WERI-Rb-1 (cell line): Measurements from ENCODE around the gene RUNX2.

Experiments
- DNase-seq: peaks from one replicate; pipeline ENCODE4 v3.0.0-alpha.2; 2020
- H3K27ac ChIP-seq: fragments of 250-450 bp; sonication (Bioruptor Pico); 2 replicates; pipeline ENCODE4 v1.5.1; 2020; ENCODE audit warnings: mild to moderate bottlenecking, moderate library complexity
- H3K27me3 ChIP-seq: fragments of 250-450 bp; sonication (Bioruptor Pico); 2 replicates; pipeline ENCODE4 v1.5.1; 2021; ENCODE audit warnings: mild to moderate bottlenecking, low read depth, moderate library complexity; ENCODE audit not compliant: insufficient read depth, severe bottlenecking
- H3K36me3 ChIP-seq: fragments of 250-450 bp; sonication (Bioruptor Pico); 2 replicates; pipeline ENCODE4 v1.5.1; 2020; ENCODE audit warnings: mild to moderate bottlenecking, moderate library complexity
- H3K4me3 ChIP-seq: 2 replicates; pipeline ENCODE4 v1.5.1; 2011; ENCODE audit warnings: low read depth, mild to moderate bottlenecking, control low read depth, low read length
- H3K9me3 ChIP-seq: fragments of 250-450 bp; sonication (Bioruptor Pico); 2 replicates; pipeline ENCODE4 v1.5.1; 2021; ENCODE audit warnings: mild to moderate bottlenecking, moderate library complexity; ENCODE audit not compliant: severe bottlenecking
- TF ChIP-seq, protein P1 (sequence below): IDR thresholded peaks from 2 replicates; pipeline ENCODE4 v1.5.1; 2011; ENCODE audit warnings: low read depth, mild to moderate bottlenecking, control low read depth, inconsistent platforms, low read length

The RUNX2 gene

DNA sequence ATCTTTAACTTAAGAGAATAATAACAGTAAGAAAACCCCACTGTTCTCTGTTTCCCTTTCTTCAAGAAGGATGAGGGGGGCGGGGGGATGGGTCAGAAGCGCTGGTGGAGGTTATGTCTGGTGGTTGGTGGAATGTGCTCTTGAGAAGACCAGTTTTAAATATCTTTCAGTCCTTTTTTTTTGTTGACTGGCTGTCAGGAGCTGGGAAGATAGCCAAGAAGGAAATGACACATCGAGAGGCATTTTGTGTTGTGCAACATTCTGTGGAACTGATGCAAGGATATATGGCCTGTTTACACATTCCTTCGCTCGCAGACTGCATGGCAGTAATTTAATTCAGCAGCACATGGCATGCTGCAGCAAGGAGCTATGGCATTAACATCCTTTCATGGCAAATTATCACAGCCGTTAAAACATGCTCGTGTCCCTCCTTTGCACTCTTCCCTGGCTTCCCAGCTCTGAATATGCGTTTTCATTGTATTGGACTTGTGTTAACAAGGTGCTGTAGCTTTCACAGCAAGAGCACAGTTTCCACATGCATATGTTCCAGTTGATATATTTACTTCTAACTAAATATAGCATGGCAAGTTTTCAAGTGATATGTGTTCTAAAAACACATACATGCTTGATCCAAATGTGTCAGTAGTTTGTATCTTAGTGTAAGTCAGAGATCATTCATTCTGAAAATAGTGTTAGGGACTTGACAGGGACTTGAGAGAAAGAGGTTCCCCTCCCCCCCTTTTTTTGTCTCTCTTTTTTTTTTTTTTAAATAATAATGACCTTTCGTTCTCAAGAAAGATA lies 117.8 kb downstream of the RUNX2 start:
- H3K4me3 ChIP-seq: no peak overlapping the region

DNA sequence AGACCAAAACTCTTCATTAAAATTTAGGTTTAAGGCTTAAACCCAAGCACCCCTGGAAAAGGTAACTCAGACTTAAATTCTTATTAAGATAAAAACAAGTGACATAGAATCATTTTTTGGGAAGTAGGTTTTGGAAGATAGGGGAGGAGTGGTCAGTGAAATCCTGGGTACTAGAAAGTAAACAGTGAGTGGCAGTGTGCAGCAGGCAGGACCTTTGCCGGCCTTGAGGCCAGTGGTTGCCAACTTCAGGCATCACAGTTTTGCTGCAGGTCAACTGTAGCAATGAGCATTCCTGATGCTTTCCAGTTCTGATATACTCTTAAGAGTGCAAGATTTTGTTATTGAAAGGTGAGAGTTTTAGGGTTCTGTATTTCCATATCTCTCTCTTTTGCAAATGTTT lies 118.9 kb downstream of the RUNX2 start:
- no peaks in the 10 kb centered on the region for H3K9me3 ChIP-seq
- no peaks in the 10 kb centered on the region for H3K36me3 ChIP-seq
- DNase-seq: no peak
- H3K4me3 ChIP-seq: no peak overlapping the region
- TF ChIP-seq, protein P1, sequence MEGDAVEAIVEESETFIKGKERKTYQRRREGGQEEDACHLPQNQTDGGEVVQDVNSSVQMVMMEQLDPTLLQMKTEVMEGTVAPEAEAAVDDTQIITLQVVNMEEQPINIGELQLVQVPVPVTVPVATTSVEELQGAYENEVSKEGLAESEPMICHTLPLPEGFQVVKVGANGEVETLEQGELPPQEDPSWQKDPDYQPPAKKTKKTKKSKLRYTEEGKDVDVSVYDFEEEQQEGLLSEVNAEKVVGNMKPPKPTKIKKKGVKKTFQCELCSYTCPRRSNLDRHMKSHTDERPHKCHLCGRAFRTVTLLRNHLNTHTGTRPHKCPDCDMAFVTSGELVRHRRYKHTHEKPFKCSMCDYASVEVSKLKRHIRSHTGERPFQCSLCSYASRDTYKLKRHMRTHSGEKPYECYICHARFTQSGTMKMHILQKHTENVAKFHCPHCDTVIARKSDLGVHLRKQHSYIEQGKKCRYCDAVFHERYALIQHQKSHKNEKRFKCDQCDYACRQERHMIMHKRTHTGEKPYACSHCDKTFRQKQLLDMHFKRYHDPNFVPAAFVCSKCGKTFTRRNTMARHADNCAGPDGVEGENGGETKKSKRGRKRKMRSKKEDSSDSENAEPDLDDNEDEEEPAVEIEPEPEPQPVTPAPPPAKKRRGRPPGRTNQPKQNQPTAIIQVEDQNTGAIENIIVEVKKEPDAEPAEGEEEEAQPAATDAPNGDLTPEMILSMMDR: no peak
- no peak overlapping the region for H3K27ac ChIP-seq
- no peaks in the 10 kb centered on the region for H3K27me3 ChIP-seq

More for the DNA sequence above, 117.8 kb downstream of the RUNX2 start:
- H3K27ac ChIP-seq: no peak overlapping the region
- TF ChIP-seq, protein P1: no peak
- no peaks in the 10 kb centered on the region for H3K9me3 ChIP-seq
- no peaks in the 10 kb centered on the region for H3K27me3 ChIP-seq
- H3K36me3 ChIP-seq: no peaks in the 10 kb centered on the region
- DNase-seq: no peak

DNA sequence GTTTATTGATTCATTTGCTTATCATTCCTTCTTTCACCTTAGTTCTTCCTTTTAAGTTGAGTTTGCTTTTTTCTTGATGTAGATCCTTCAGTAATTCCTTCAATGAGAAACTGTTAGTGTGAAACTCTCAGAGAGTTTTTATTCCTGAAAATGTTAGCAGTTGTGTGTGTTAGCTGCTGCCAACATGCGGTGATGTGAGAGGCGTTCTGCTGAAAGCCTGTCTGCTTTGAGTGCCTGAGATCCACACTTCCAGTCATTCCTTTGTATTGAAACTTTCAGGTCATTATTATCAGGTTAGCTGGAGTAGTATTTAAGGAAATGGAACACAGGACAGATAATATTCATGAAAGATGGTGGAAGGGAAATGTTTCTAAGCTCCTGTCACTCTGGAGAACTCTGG lies 119.6 kb downstream of the RUNX2 start:
- TF ChIP-seq, protein P1: no peak
- no peak for DNase-seq
- H3K36me3 ChIP-seq: no peaks in the 10 kb centered on the region
- H3K27me3 ChIP-seq: no peaks in the 10 kb centered on the region
- H3K4me3 ChIP-seq: no peak overlapping the region
- H3K9me3 ChIP-seq: no peaks in the 10 kb centered on the region
- H3K27ac ChIP-seq: no peak overlapping the region

DNA sequence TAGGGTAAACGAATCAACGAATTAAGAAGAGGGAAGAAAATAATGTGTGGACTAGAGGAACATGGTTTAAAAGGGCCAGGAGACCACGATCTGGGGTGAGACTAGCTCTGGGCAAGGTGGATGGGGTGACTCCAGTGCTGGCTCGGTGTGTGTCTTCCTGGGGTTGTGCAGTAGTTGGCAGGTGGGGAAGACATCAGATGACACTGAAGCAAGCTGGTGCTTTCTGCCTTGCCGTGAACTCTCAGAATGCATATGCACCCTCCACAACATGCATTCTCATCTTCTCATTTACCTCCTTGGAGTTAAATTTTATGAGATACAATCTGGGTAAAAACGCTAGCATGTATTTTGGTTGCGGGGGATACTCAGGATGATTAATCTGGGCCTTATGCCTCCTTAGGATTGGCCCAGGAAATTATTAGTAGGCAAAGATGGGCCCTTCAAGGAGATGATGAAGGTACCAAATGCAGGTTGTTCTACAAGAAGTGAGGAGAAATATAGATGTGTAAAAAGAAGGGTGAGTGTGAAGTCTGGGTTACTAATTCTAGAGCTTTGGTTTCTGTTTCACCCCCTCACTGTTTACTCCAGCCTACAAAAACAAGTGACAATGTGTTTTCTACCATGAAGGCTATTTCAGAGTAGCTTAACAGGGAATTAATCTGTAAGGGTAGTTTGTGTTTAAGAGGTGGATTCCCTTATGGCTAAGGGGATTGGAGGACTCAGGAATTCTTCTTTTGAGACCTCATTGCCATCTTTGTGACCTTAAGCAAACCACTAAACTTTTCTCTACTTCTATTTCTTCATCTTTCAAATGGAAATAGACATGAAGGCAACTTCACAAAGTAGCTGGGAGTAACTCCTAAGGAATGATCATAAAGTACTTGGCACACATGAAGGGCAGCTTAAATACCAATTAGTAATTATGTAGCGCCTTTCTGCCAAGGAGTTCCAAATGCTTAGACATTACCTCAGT lies 120.6 kb downstream of the RUNX2 start:
- H3K36me3 ChIP-seq: no peaks in the 10 kb centered on the region
- H3K27ac ChIP-seq: no peak overlapping the region
- TF ChIP-seq, protein P1: no peak

DNA sequence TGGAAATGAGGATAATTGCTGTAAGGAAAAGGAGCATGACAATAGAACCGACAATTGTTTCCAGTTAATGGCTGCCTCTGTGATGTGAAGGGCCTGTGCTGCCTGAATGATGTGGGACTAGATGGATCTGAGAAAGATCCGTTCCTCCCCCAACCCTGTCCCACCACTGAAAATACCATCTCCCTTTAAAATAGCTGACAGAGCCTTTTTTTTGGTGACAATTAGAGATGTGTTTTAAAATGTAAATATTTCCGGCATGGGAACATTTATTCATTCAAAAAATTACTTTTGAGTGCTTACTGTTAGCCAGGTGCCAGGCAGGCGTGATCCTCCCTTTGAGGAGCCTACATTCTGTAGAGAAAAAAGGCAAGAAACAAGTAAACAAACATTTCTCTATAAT lies 122.0 kb downstream of the RUNX2 start:
- Histone ChIP-seq H3K9me3 (no peaks in the 10 kb centered on the region), H3K27me3 (no peaks in the 10 kb centered on the region), H3K4me3 (no peak overlapping the region), H3K27ac (no peak overlapping the region), H3K36me3 (no peaks in the 10 kb centered on the region)
- TF ChIP-seq, protein P1: no peak
- no peak for DNase-seq

More for the DNA sequence above, 120.6 kb downstream of the RUNX2 start:
- Histone ChIP-seq H3K9me3 (no peaks in the 10 kb centered on the region), H3K4me3 (no peak overlapping the region), H3K27me3 (no peaks in the 10 kb centered on the region)
- no peak for DNase-seq
